H9 (cell line): Measurements from ENCODE around the gene CPA4. TPM values are rescaled to one million over a fixed set of nuclear protein-coding genes. Genes with fewer than 3 reads are reported as not detected.

Experiments used
- DNase-seq: peaks from one replicate; pipeline ENCODE4 v3.0.0-alpha.2; 2017
- H2AFZ ChIP-seq: one replicate; pipeline ENCODE4 v1.6.1; 2013; ENCODE audit warnings: mild to moderate bottlenecking, low read length, control low read depth, moderate library complexity
- H2AK5ac ChIP-seq: 2 replicates; pipeline ENCODE4 v1.6.1; 2013; ENCODE audit warnings: low read length, control low read depth, mixed read lengths; ENCODE audit not compliant: insufficient read length
- H2BK120ac ChIP-seq: one replicate; pipeline ENCODE4 v1.6.1; 2013; ENCODE audit warnings: low read depth, mild to moderate bottlenecking, low read length, control low read depth, inconsistent platforms; ENCODE audit not compliant: poor library complexity, severe bottlenecking
- H2BK12ac ChIP-seq: 2 replicates; pipeline ENCODE4 v1.6.1; 2013; ENCODE audit warnings: low read length, control low read depth, mixed read lengths, low read depth; ENCODE audit not compliant: insufficient read length
- H2BK15ac ChIP-seq: 2 replicates; pipeline ENCODE4 v1.6.1; 2013; ENCODE audit warnings: low read depth, low read length, control low read depth
- H2BK20ac ChIP-seq: one replicate; pipeline ENCODE4 v1.6.1; 2013; ENCODE audit warnings: low read depth, mild to moderate bottlenecking, low read length, control low read depth, inconsistent platforms; ENCODE audit not compliant: poor library complexity, severe bottlenecking
- H2BK5ac ChIP-seq: 2 replicates; pipeline ENCODE4 v1.6.1; 2013; ENCODE audit warnings: low read length, control low read depth, mixed read lengths; ENCODE audit not compliant: insufficient read length
- H3K14ac ChIP-seq: 2 replicates; pipeline ENCODE4 v1.6.1; 2013; ENCODE audit warnings: low read length, control low read depth; ENCODE audit not compliant: insufficient read depth
- H3K18ac ChIP-seq: 2 replicates; pipeline ENCODE4 v1.6.1; 2013; ENCODE audit warnings: low read depth, mild to moderate bottlenecking, mixed read lengths, low read length, control low read depth; ENCODE audit not compliant: insufficient read length
- H3K23ac ChIP-seq: 2 replicates; pipeline ENCODE4 v1.6.1; 2013; ENCODE audit warnings: low read length, control low read depth, mixed read lengths, low read depth; ENCODE audit not compliant: insufficient read length
- H3K23me2 ChIP-seq: 2 replicates; pipeline ENCODE4 v1.6.1; 2013; ENCODE audit warnings: low read depth, mild to moderate bottlenecking, mixed read lengths, low read length, control low read depth; ENCODE audit not compliant: insufficient read length, poor library complexity, severe bottlenecking
- H3K27ac ChIP-seq: 2 replicates; pipeline ENCODE4 v1.5.1; 2013; ENCODE audit warnings: low read length, control low read depth, mixed read lengths, low read depth; ENCODE audit not compliant: insufficient read length
- H3K27me3 ChIP-seq: 2 replicates; pipeline ENCODE4 v1.6.1; 2013; ENCODE audit warnings: low read length, control low read depth, inconsistent platforms; ENCODE audit not compliant: insufficient read depth
- H3K4ac ChIP-seq: 2 replicates; pipeline ENCODE4 v1.6.1; 2013; ENCODE audit warnings: low read depth, mild to moderate bottlenecking, control low read depth, inconsistent platforms, low read length, moderate library complexity
- H3K4me1 ChIP-seq: 2 replicates; pipeline ENCODE4 v1.6.1; 2013; ENCODE audit warnings: low read length, control low read depth, inconsistent platforms; ENCODE audit not compliant: insufficient read depth
- H3K4me2 ChIP-seq: 2 replicates; pipeline ENCODE4 v1.6.1; 2013; ENCODE audit warnings: low read length, control low read depth, mixed read lengths; ENCODE audit not compliant: insufficient read length, insufficient read depth
- H3K56ac ChIP-seq: 2 replicates; pipeline ENCODE4 v1.6.1; 2013; ENCODE audit warnings: low read depth, mild to moderate bottlenecking, mixed read lengths, low read length, control low read depth; ENCODE audit not compliant: insufficient read length
- H3K79me1 ChIP-seq: 2 replicates; pipeline ENCODE4 v1.6.1; 2013; ENCODE audit warnings: low read depth, mild to moderate bottlenecking, moderate library complexity, low read length, control low read depth, inconsistent platforms; ENCODE audit not compliant: insufficient read depth, poor library complexity, severe bottlenecking
- H3K79me2 ChIP-seq: 2 replicates; pipeline ENCODE4 v1.6.1; 2013; ENCODE audit warnings: low read length, control low read depth, inconsistent platforms; ENCODE audit not compliant: insufficient read depth
- H3K9ac ChIP-seq: 2 replicates; pipeline ENCODE4 v1.6.1; 2013; ENCODE audit warnings: low read length, control low read depth, mixed read lengths; ENCODE audit not compliant: insufficient read length; ENCODE audit errors: extremely low read depth
- H3K9me3 ChIP-seq: one replicate; pipeline ENCODE4 v1.6.1; 2013; ENCODE audit warnings: low read depth, low read length, inconsistent platforms; ENCODE audit not compliant: control insufficient read depth
- H3T11ph ChIP-seq: one replicate; pipeline ENCODE4 v1.6.1; 2013; ENCODE audit warnings: mild to moderate bottlenecking, low read length, control low read depth, inconsistent platforms
- H4K20me1 ChIP-seq: one replicate; pipeline ENCODE4 v1.6.1; 2013; ENCODE audit not compliant: control insufficient read depth, insufficient read length, insufficient read depth
- H4K5ac ChIP-seq: 2 replicates; pipeline ENCODE4 v1.6.1; 2013; ENCODE audit warnings: low read depth, mild to moderate bottlenecking, mixed read lengths, low read length, control low read depth; ENCODE audit not compliant: insufficient read length
- H4K8ac ChIP-seq: replicated peaks from 2 replicates; pipeline ENCODE4 v1.6.1; 2013; ENCODE audit warnings: low read length, control low read depth, mixed read lengths, low read depth; ENCODE audit not compliant: insufficient read length
- H4K91ac ChIP-seq: 2 replicates; pipeline ENCODE4 v1.6.1; 2013; ENCODE audit warnings: low read depth, mild to moderate bottlenecking, moderate library complexity, mixed read lengths, low read length, control low read depth; ENCODE audit not compliant: insufficient read length
- H3K27ac Mint-ChIP-seq, 3 experiments: 2 replicates in 2 of 3; 3 replicates in 1 of 3; pipeline ENCODE4 v1.8.0; 2020 to 2021; ENCODE audit warnings: mixed read lengths in 3 of 3, mild to moderate bottlenecking in 1 of 3, moderate library complexity in 1 of 3
- H3K27me3 Mint-ChIP-seq: 2 replicates; pipeline ENCODE4 v1.8.0; 2021; ENCODE audit warnings: low read depth, mild to moderate bottlenecking, moderate library complexity, mixed read lengths
- H3K36me3 Mint-ChIP-seq, 3 experiments: 2 replicates in 2 of 3; 3 replicates in 1 of 3; pipeline ENCODE4 v1.8.0; 2020 to 2021; ENCODE audit warnings: low read depth in 3 of 3, mixed read lengths in 3 of 3; ENCODE audit not compliant: insufficient read depth in 1 of 3
- H3K4me1 Mint-ChIP-seq, 2 experiments: 2 replicates each; pipeline ENCODE4 v1.8.0; 2020; ENCODE audit warnings: mixed read lengths in 2 of 2
- H3K4me3 Mint-ChIP-seq, 2 experiments: 2 replicates in 1 of 2; 3 replicates in 1 of 2; pipeline ENCODE4 v1.8.0; 2020 to 2021; ENCODE audit warnings: mild to moderate bottlenecking in 2 of 2, mixed read lengths in 2 of 2, moderate library complexity in 1 of 2
- H3K9me3 Mint-ChIP-seq, 2 experiments: 2 replicates in 1 of 2; 3 replicates in 1 of 2; pipeline ENCODE4 v1.8.0; 2020; ENCODE audit warnings: mild to moderate bottlenecking in 2 of 2, mixed read lengths in 2 of 2, moderate library complexity in 1 of 2
- WGBS: extraction: QIAGEN DNeasy Blood & Tissue Kit; methylation state at CpG from one replicate; pipeline ENCODE4 v1.1.7; 2013; ENCODE audit warnings: missing lambda C conversion rate, low lambda C conversion rate, mixed read lengths; ENCODE audit not compliant: insufficient read length; ENCODE audit errors: extremely low coverage; 5-methylcytosine and 5-hydroxymethylcytosine counted together
- total RNA-seq: library from RNA; stranded (reverse); gene quantifications from 2 replicates; pipeline ENCODE4 v1.2.1, GENCODE V29; 2021
- TF ChIP-seq, protein P1 (sequence below): fragments of 200-600 bp; sonication (generic); conservative IDR thresholded peaks from 3 replicates; pipeline ENCODE4 v1.8.0; 2021; ENCODE audit warnings: antibody characterized with exemption, mild to moderate bottlenecking

Gene CPA4
- total RNA-seq, 1 experiment from 2014 or later: not detected

DNA sequence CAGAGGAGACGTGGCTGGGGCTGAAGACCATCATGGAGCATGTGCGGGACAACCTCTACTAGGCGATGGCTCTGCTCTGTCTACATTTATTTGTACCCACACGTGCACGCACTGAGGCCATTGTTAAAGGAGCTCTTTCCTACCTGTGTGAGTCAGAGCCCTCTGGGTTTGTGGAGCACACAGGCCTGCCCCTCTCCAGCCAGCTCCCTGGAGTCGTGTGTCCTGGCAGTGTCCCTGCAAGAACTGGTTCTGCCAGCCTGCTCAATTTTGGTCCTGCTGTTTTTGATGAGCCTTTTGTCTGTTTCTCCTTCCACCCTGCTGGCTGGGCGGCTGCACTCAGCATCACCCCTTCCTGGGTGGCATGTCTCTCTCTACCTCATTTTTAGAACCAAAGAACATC is 29.7 kb downstream of the CPA4 start:
- no peak overlapping the region for H3K14ac ChIP-seq
- H3K27me3 ChIP-seq: no peaks in the 10 kb centered on the region
- TF ChIP-seq, protein P1, sequence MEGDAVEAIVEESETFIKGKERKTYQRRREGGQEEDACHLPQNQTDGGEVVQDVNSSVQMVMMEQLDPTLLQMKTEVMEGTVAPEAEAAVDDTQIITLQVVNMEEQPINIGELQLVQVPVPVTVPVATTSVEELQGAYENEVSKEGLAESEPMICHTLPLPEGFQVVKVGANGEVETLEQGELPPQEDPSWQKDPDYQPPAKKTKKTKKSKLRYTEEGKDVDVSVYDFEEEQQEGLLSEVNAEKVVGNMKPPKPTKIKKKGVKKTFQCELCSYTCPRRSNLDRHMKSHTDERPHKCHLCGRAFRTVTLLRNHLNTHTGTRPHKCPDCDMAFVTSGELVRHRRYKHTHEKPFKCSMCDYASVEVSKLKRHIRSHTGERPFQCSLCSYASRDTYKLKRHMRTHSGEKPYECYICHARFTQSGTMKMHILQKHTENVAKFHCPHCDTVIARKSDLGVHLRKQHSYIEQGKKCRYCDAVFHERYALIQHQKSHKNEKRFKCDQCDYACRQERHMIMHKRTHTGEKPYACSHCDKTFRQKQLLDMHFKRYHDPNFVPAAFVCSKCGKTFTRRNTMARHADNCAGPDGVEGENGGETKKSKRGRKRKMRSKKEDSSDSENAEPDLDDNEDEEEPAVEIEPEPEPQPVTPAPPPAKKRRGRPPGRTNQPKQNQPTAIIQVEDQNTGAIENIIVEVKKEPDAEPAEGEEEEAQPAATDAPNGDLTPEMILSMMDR: no peak
- no peak overlapping the region for H2BK120ac ChIP-seq
- H3K4ac ChIP-seq: no peak overlapping the region
- H3K4me1 ChIP-seq: no peaks in the 10 kb centered on the region
- no peaks in the 10 kb centered on the region for H4K20me1 ChIP-seq
- no peak overlapping the region for H2BK20ac ChIP-seq
- H3K79me1 ChIP-seq: no peaks in the 10 kb centered on the region
- no CpG with 5 or more reads among the region's 7 CpGs for WGBS
- H4K5ac ChIP-seq: no peak overlapping the region
- no peak overlapping the region for H2AK5ac ChIP-seq
- H3T11ph ChIP-seq: no peak overlapping the region
- no peaks in the 10 kb centered on the region for H3K9me3 ChIP-seq
- H4K91ac ChIP-seq: no peak overlapping the region
- DNase-seq: no peak
- no peak overlapping the region for H3K56ac ChIP-seq
- H3K4me2 ChIP-seq: no peak overlapping the region
- Mint-ChIP-seq H3K9me3 (no peaks in the 10 kb centered on the region; a peak in 1 of 5 replicates), H3K4me1 (peaks cover 14% of the 10 kb centered on the region in 2 experiments), H3K27me3 (no peaks in the 10 kb centered on the region; the same call in none of the 2 replicates), H3K36me3 (no peaks in the 10 kb centered on the region; a peak in 1 of 7 replicates), H3K27ac (peak overlapping the region in 1 of 3 experiments; percentile 55; a peak in 2 of 7 replicates), H3K4me3 (no peak overlapping the region)
- no peak overlapping the region for H2BK12ac ChIP-seq
- no peaks in the 10 kb centered on the region for H3K23me2 ChIP-seq
- no peak overlapping the region for H3K18ac ChIP-seq
- no peak overlapping the region for H2AFZ ChIP-seq
- no peaks in the 10 kb centered on the region for H3K79me2 ChIP-seq
- H3K23ac ChIP-seq: no peak overlapping the region
- H2BK5ac ChIP-seq: no peak overlapping the region
- no peak overlapping the region for H3K9ac ChIP-seq
- no peak overlapping the region for H3K27ac ChIP-seq
- no peak overlapping the region for H4K8ac ChIP-seq
- H2BK15ac ChIP-seq: no peak overlapping the region
